Endothelial cell (in vitro differentiated cells): ENCODE measurements around the gene GAS7. TPM values are rescaled to one million over a fixed set of nuclear protein-coding genes. Genes with fewer than 3 reads are reported as not detected.

Source experiments
- DNase-seq: peaks from one replicate; pipeline ENCODE4 v3.0.0; 2021; ENCODE audit warnings: low spot score
- H3K27ac Mint-ChIP-seq: one replicate; pipeline ENCODE4 v1.8.0; 2021; ENCODE audit warnings: mixed read lengths, inconsistent platforms; ENCODE audit not compliant: unreplicated experiment
- H3K27me3 Mint-ChIP-seq: one replicate; pipeline ENCODE4 v1.8.0; 2021; ENCODE audit warnings: mild to moderate bottlenecking, moderate library complexity, mixed read lengths, inconsistent platforms; ENCODE audit not compliant: unreplicated experiment
- H3K36me3 Mint-ChIP-seq: one replicate; pipeline ENCODE4 v1.8.0; 2021; ENCODE audit warnings: mild to moderate bottlenecking, low read depth, mixed read lengths, inconsistent platforms; ENCODE audit not compliant: unreplicated experiment
- H3K4me1 Mint-ChIP-seq: one replicate; pipeline ENCODE4 v1.8.0; 2021; ENCODE audit warnings: mild to moderate bottlenecking, mixed read lengths, inconsistent platforms; ENCODE audit not compliant: unreplicated experiment
- H3K4me3 Mint-ChIP-seq: one replicate; pipeline ENCODE4 v1.8.0; 2021; ENCODE audit warnings: mild to moderate bottlenecking, mixed read lengths, inconsistent platforms; ENCODE audit not compliant: unreplicated experiment
- H3K9me3 Mint-ChIP-seq: one replicate; pipeline ENCODE4 v1.8.0; 2021; ENCODE audit warnings: mixed read lengths, inconsistent platforms; ENCODE audit not compliant: unreplicated experiment
- CTCF ChIP-seq: fragments of 200-600 bp; sonication (generic); IDR thresholded peaks from one replicate; pipeline ENCODE4 v1.5.0; 2021; ENCODE audit warnings: antibody characterized with exemption; ENCODE audit not compliant: unreplicated experiment
- total RNA-seq: library from RNA; stranded (reverse); fragmentation: NEBNext Ultra II Directional; extraction: Animal tissue kit (Norgen Biotek cat#: 25700); gene quantifications from one replicate; pipeline ENCODE4 v1.2.1, GENCODE V29; 2021; ENCODE audit not compliant: unreplicated experiment

Gene GAS7
- total RNA-seq, 1 donor from 2014 or later: 7.0 TPM

GRCh38 chr17:10192461-10192860 is 5.9 kb downstream of the GAS7 start:
- no peaks in the 10 kb centered on the region for H3K9me3 Mint-ChIP-seq
- H3K27me3 Mint-ChIP-seq: peaks cover 7% of the 10 kb centered on the region
- no peak overlapping the region for H3K27ac Mint-ChIP-seq
- no peak for TF ChIP-seq CTCF
- H3K36me3 Mint-ChIP-seq: peaks cover 15% of the 10 kb centered on the region
- no peak overlapping the region for H3K4me3 Mint-ChIP-seq
- no peak for DNase-seq
- no peaks in the 10 kb centered on the region for H3K4me1 Mint-ChIP-seq

GRCh38 chr17:10187456-10187855 is 10.9 kb downstream of the GAS7 start:
- no peaks in the 10 kb centered on the region for H3K9me3 Mint-ChIP-seq
- peaks cover 2% of the 10 kb centered on the region for H3K27me3 Mint-ChIP-seq
- no peak overlapping the region for H3K4me3 Mint-ChIP-seq
- TF ChIP-seq CTCF: no peak
- H3K4me1 Mint-ChIP-seq: peaks cover 6% of the 10 kb centered on the region
- no peak for DNase-seq
- no peaks in the 10 kb centered on the region for H3K36me3 Mint-ChIP-seq
- no peak overlapping the region for H3K27ac Mint-ChIP-seq

- Mint-ChIP-seq H3K36me3 (no peaks in the 10 kb centered on the region), H3K4me1 (peaks cover 6% of the 10 kb centered on the region), H3K27me3 (peaks cover 2% of the 10 kb centered on the region), H3K9me3 (no peaks in the 10 kb centered on the region), H3K27ac (no peak overlapping the region), H3K4me3 (no peak overlapping the region)
- no peak for DNase-seq
- TF ChIP-seq CTCF: no peak
Measured at GRCh38 chr17:10186771-10187410, 11.5 kb downstream of the GAS7 start.

- H3K27ac Mint-ChIP-seq: no peak overlapping the region
- DNase-seq: no peak
- peaks cover 6% of the 10 kb centered on the region for H3K4me1 Mint-ChIP-seq
Measured at GRCh38 chr17:10183931-10184930, 14.2 kb downstream of the GAS7 start.

More at GRCh38 chr17:10183931-10184930, 14.2 kb downstream of the GAS7 start:
- no peak for TF ChIP-seq CTCF
- no peak overlapping the region for H3K4me3 Mint-ChIP-seq
- H3K27me3 Mint-ChIP-seq: peaks cover 2% of the 10 kb centered on the region
- no peaks in the 10 kb centered on the region for H3K36me3 Mint-ChIP-seq
- no peaks in the 10 kb centered on the region for H3K9me3 Mint-ChIP-seq
